ENCODE results near the gene EYS.

DNA sequence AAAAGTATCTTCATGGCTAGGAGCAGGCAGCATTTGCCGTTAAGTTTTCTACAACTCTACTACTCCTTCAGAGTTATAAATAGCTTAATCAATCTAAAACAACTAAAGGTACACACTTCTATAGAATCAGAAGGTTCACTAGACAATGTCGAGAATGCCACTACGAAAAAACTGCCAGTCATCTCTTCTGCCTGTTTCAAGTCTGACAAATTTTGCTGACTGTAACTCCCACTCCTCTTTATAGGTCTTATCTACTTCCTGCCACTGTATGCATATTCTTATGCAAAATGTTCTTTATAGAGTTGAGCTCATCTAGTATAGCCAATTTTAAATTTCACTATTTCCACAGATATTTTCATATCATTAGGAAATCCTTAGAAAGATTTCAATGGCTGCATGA lies 160.1 kb downstream of the EYS start:
- TF ChIP-seq, protein P1, sequence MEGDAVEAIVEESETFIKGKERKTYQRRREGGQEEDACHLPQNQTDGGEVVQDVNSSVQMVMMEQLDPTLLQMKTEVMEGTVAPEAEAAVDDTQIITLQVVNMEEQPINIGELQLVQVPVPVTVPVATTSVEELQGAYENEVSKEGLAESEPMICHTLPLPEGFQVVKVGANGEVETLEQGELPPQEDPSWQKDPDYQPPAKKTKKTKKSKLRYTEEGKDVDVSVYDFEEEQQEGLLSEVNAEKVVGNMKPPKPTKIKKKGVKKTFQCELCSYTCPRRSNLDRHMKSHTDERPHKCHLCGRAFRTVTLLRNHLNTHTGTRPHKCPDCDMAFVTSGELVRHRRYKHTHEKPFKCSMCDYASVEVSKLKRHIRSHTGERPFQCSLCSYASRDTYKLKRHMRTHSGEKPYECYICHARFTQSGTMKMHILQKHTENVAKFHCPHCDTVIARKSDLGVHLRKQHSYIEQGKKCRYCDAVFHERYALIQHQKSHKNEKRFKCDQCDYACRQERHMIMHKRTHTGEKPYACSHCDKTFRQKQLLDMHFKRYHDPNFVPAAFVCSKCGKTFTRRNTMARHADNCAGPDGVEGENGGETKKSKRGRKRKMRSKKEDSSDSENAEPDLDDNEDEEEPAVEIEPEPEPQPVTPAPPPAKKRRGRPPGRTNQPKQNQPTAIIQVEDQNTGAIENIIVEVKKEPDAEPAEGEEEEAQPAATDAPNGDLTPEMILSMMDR (IDR thresholded peaks at IDR 0.05; ENCODE audit: low read depth, low read length, missing input control) = no peak
- TF ChIP-seq ZBTB33 (IDR thresholded peaks at IDR 0.05) = no peak
- no peak for TF ChIP-seq RAD21 (IDR thresholded peaks at IDR 0.05)
- TF ChIP-seq YY1 (IDR thresholded peaks at IDR 0.05) = no peak
- no peak for TF ChIP-seq GABPA (IDR thresholded peaks at IDR 0.05 in 1 of 2, conservative IDR thresholded peaks at IDR 0.05 in 1 of 2)
- TF ChIP-seq, protein P2, sequence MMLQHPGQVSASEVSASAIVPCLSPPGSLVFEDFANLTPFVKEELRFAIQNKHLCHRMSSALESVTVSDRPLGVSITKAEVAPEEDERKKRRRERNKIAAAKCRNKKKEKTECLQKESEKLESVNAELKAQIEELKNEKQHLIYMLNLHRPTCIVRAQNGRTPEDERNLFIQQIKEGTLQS (IDR thresholded peaks at IDR 0.05) = no peak
- TF ChIP-seq TAF1 (conservative IDR thresholded peaks at IDR 0.05) = no peak
- no peak for TF ChIP-seq MAX (IDR thresholded peaks at IDR 0.05)
- TF ChIP-seq FOXA1 (IDR thresholded peaks at IDR 0.05) = no peak
- no peak for TF ChIP-seq SP1 (IDR thresholded peaks at IDR 0.05)
- TF ChIP-seq REST (IDR thresholded peaks at IDR 0.05) = no peak
- no peak for TF ChIP-seq EGR1 (IDR thresholded peaks at IDR 0.05; ENCODE audit: low read depth in 2 of 2)
- TF ChIP-seq HNF4A (conservative IDR thresholded peaks at IDR 0.05) = no peak
- no peak for TF ChIP-seq NR2F2 (IDR thresholded peaks at IDR 0.05)
